C4-2B (cell line): Measurements from ENCODE around the gene PARP16.

Experiments used
- H3K27ac ChIP-seq: fragments of 450-650 bp; 2 replicates; pipeline ENCODE4 v1.5.1; 2017
- CTCF ChIP-seq: fragments of 450-650 bp; conservative IDR thresholded peaks from 2 replicates; pipeline ENCODE4 v1.5.1; 2017; ENCODE audit warnings: mild to moderate bottlenecking
- ZFX ChIP-seq: fragments of 450-650 bp; IDR thresholded peaks from 2 replicates; pipeline ENCODE4 v1.6.1; 2017

Gene PARP16

GRCh38 chr15:65302061-65302460, 15.4 kb upstream of the PARP16 start:
- no peak overlapping the region; the same call in 1 of the 2 replicates for H3K27ac ChIP-seq
- TF ChIP-seq ZFX (no peak), CTCF (no peak)

- H3K27ac ChIP-seq = no peak overlapping the region
- TF ChIP-seq CTCF (no peak), ZFX (no peak)
Measured at GRCh38 chr15:65300924-65301441, 14.3 kb upstream of the PARP16 start.

- TF ChIP-seq CTCF = no peak
- TF ChIP-seq ZFX = no peak
- H3K27ac ChIP-seq = no peak overlapping the region
Measured at GRCh38 chr15:65298731-65299130, 12.0 kb upstream of the PARP16 start.

- H3K27ac ChIP-seq = no peak overlapping the region
- TF ChIP-seq CTCF (no peak), ZFX (no peak)
Measured at GRCh38 chr15:65292938-65293518, 6.3 kb upstream of the PARP16 start.

- TF ChIP-seq CTCF = no peak
- no peak for TF ChIP-seq ZFX
- H3K27ac ChIP-seq = no peak overlapping the region
Measured at GRCh38 chr15:65290228-65290627, 3.5 kb upstream of the PARP16 start.

GRCh38 chr15:65289261-65289854, 2.7 kb upstream of the PARP16 start:
- no peak overlapping the region for H3K27ac ChIP-seq
- TF ChIP-seq CTCF (no peak), ZFX (no peak)

- H3K27ac ChIP-seq = peak overlapping the region; percentile 91
- TF ChIP-seq CTCF (no peak), ZFX (no peak)
Measured at GRCh38 chr15:65287520-65287855, 805 bp upstream of the PARP16 start.
